NCI-H69 (cell line): ENCODE data around the gene TRIM46.
A peak's percentile ranks its signal among the peaks of the same experiment; 100 is the strongest.

Source experiments
- DNase-seq: peaks from one replicate; lab custom pipeline; 2025; lab: John Stamatoyannopoulos, UW

TRIM46 gene

GRCh38 chr1:155171836-155172731 is 1.6 kb upstream of the TRIM46 start:
- no peak for DNase-seq

- peak; percentile 98 for DNase-seq
Observed at GRCh38 chr1:155172732-155173477, 744 bp upstream of the TRIM46 start, which contains the start of gene KRTCAP2. Gene KRTCAP2 (minus strand): TSS chr1:155173304. CDS start chr1:155173224, 80 bp downstream.

DNA sequence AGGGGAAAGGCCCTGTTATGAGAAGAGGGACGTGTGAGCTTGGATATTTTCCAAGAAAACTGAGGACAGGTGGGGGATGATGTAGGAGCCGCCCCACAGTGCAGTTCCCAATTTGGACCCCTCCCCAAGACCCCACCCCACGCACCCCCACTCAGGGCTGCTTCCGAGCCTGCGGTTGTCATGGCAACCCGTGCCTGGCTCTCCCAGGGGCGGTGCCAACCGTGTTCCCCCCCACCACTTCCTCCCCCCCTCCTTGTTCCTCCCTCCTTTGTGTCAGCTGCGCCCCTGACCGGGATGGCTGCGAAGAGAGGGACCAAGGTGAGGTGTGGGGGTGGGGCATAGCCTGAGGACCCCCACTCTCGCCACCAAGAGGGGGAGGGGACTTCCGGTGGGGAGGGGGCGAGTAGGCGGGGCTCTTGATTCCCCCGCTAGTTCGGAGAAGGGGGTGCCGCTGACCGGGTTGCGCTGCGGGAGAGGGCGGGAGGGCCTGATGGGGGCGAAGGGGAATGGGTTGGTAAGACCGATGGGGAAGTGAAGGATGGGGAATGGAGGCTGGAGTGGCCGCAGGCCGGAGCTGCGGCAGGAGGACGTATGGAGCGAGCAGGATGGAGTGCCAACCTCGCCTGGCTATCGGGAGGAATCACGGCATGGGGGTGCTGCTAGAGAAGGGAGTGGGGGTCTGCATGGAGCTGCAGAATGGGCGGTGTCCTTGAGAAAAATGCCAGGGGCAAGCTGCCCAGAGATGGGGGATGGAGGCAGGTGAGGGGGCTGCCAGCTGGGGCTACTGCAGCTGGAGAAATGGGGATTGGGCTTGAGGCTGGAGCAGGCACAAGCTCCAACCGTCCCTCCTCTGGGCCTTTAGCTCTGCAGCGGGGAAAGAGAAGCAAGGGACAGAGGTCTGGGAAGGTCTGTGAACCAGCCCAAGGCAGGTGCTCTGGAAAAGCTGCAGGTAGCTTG is 953 bp downstream of the TRIM46 start:
- DNase-seq = peak; percentile 97

DNA sequence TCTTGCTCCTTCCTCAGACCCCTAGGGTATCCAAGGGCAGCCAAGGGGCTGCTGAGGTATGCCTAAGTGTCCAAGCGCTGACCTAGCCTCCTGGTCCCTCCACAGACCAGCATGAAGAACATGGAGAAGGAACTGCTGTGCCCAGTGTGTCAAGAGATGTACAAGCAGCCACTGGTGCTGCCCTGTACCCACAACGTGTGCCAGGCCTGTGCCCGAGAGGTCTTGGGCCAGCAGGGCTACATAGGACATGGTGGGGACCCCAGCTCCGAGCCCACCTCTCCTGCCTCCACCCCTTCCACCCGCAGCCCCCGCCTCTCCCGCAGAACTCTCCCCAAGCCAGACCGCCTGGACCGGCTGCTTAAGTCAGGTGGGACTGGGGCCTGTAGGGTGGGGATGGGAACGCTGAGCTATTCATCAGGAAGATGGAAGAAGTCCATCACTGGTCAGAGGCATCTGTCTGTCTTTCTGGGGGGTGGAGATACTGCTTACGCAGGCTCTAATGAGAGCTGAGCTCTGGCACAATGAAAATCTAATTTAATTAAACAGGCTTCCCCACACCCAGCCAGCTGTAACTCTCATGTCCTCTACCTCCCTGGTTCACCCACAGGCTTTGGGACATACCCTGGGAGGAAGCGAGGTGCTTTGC is 1.8 kb downstream of the TRIM46 start:
- DNase-seq = peak; percentile 69

DNA sequence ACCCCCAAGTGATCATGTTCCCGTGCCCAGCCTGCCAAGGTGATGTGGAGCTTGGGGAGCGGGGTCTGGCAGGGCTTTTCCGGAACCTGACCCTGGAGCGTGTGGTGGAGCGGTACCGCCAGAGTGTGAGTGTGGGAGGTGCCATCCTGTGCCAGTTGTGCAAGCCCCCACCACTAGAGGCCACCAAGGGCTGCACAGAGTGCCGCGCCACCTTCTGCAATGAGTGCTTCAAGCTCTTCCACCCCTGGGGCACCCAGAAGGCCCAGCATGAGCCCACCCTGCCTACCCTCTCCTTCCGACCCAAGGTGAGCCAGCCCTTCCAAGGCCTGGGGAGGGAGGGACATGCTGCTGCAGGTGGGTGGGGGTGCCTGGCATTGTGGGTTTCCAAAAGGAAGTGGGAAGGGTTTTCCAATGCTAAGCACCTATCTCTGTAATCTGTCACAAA is 2.3 kb downstream of the TRIM46 start:
- DNase-seq = peak; percentile 87

DNA sequence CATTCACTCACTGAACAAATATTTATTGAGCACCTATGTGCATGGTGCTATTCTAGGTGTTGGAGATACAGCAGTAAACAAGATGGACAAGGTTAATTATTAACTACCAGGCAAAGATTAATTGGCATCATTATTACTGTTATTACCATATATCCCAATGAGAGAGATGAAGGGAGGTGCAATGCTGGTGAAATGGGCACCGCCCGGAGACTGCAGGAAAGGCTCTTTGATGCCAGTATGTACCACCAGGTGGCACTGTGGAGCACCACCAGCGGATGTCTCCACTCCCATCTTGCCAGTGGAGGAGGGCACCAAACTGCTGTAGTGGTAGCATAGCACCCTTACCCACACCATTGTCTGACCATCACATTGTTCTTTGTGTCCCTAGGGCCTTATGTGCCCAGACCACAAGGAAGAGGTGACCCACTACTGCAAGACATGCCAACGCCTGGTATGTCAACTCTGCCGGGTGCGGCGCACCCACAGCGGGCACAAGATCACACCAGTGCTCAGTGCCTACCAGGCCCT is 3.0 kb downstream of the TRIM46 start:
- peak; percentile 90 for DNase-seq

GRCh38 chr1:155177192-155177917 is 3.7 kb downstream of the TRIM46 start:
- DNase-seq = no peak

GRCh38 chr1:155177918-155178281 is 4.3 kb downstream of the TRIM46 start:
- no peak for DNase-seq

GRCh38 chr1:155178441-155179111 is 4.9 kb downstream of the TRIM46 start:
- no peak for DNase-seq

DNA sequence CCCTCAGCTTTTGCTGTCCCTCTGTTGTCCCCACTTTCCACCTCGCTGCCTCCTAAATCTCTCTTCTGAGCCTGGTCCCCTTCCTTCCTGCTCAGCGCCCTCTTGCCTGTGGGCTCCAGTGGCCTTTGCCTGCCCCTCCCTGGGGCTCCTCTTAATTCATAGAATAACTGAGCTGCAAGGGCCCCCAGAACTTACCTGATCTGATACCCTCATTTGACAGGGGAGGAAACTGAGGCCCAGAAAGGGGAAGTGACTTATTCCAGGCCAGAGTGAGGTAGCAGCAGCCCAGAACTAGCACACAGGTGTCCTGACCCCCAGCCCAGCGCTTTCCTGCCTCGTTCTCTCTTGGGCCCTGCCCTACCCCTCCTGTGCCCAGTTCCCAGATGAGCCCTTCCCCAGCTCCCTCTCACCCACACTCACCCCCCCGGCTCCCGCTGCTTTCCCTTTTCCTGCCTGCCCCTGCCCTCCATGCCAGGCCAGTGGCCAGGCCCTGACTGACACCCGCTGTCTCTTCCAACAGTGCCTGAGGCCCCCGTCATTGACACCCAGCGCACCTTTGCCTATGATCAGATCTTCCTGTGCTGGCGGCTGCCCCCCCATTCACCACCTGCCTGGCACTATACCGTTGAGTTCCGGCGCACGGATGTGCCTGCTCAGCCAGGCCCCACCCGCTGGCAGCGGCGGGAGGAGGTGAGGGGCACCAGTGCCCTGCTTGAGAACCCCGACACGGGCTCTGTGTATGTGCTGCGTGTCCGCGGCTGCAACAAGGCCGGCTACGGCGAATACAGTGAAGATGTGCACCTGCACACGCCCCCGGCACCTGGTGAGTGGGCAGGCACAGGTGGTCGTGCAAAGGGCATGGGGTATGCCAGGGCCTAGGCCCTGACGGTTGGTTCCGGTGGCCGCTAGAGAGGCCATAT is 5.7 kb downstream of the TRIM46 start:
- no peak for DNase-seq

DNA sequence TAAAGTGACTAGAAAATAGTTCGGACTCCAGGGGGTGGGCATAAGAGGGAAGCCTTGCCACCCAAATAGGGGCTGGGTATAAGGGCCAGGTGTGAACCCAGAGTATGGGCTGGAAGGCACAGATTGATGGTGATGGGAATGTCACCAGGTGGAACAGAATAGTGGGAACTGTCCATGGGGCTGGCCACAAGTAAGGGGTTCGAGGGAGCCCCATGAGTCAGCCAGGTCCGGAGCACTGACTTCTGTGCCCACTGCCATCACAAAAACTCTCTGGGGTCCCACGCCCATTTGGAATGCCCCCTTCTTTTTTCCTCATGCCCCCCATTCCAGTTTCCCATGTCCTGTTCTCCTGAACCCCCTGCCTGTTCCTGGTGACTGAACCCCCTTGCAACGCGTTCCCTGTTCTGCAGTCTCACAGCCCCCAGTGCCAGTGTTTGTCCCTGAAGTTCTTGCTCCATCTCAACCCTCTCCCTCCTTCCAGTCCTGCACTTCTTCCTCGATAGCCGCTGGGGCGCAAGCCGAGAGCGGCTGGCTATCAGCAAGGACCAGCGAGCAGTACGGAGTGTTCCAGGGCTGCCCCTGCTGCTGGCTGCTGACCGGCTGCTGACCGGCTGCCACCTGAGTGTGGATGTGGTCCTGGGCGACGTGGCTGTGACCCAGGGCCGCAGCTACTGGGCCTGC is 7.9 kb downstream of the TRIM46 start:
- no peak for DNase-seq

DNA sequence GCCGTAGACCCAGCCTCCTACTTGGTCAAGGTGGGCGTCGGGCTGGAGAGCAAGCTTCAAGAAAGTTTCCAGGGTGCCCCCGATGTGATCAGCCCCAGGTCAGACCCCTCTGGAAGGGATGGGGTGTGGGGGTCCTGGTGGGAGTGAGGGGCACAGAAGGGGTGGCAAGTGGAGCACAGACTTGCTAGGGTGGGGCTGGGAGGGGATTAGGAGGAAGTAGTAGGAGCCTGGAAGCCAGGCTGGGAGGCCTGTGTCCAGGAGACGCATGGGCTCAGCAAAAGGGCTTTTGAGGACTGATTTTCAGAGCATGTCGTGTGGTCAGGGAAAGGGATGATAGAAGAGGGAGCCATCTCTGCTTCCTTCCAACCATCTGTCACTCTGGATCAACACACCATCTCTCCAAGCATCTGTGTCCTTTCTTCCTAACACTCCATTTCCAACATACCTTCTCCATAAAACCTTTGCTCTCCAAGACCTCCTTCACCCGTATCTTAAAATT is 8.5 kb downstream of the TRIM46 start:
- DNase-seq = no peak

DNA sequence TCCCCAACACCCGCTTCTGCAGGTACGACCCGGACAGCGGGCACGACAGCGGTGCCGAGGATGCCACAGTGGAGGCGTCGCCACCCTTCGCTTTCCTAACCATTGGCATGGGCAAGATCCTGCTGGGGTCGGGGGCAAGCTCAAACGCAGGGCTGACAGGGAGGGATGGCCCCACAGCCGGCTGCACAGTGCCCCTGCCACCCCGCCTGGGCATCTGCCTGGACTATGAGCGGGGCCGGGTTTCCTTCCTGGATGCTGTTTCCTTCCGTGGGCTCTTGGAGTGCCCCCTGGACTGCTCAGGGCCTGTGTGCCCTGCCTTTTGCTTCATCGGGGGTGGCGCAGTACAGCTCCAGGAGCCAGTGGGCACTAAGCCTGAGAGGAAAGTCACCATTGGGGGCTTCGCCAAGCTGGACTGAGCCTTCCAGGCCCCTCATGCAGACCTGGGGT is 10.1 kb downstream of the TRIM46 start:
- DNase-seq = no peak

DNA sequence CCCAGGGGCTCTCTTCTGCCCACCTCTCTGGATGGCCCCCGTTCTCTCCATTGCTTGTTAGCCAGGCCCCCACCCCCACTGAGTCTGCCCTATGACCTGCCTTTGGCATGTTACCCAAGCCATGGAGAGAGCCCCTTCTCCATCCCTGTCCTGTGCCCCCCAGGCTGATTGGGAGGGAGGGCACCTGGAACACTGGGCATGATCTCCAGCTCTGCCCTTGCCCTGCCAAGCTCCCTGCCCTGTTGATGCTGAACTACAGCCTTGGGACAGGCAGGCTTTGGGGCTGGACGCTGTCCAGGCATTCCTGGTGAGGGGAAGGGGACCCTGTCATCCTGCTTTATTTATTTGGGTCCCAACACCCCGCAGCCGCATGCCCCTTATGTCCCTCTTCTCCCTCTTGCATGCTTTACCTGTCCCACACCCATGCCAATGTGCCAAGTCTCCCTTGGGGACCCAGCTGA is 10.7 kb downstream of the TRIM46 start:
- no peak for DNase-seq

- no peak for DNase-seq
Observed at GRCh38 chr1:155184835-155185782, 11.5 kb downstream of the TRIM46 start.

GRCh38 chr1:155185783-155186066 is 12.1 kb downstream of the TRIM46 start:
- DNase-seq = no peak
